ENCODE data around the gene MPPED2.

GRCh38 chr11:30431127-30431814, 154.9 kb downstream of the MPPED2 start:
- TF ChIP-seq CTCF (IDR thresholded peaks at IDR 0.05) (no peak), POLR2A (IDR thresholded peaks at IDR 0.05) (no peak), POLR2AphosphoS5 (IDR thresholded peaks at IDR 0.05) (no peak)
